Activated naive CD4-positive, alpha-beta T cell treated with anti-CD3 and anti-CD28 coated beads for 36 hours (primary cell): Measurements from ENCODE around the gene PARP3. TPM values are rescaled to one million over a fixed set of nuclear protein-coding genes. Genes with fewer than 3 reads are reported as not detected.

ENCODE experiments used
- CTCF ChIA-PET: fragments of 350-600 bp; sonication (Branson Sonifier 250); formaldehyde crosslinking; loops from one replicate; lab custom pipeline; 2021; ENCODE audit warnings: antibody characterized with exemption; lab: Charles Lee
- DNase-seq: peaks from one replicate; pipeline ENCODE4 v3.0.0-alpha.2; 2020
- H3K27ac Mint-ChIP-seq: one replicate; pipeline ENCODE4 v1.8.0; 2021; ENCODE audit warnings: mild to moderate bottlenecking, mixed read lengths
- H3K27me3 Mint-ChIP-seq: one replicate; pipeline ENCODE4 v1.8.0; 2021; ENCODE audit warnings: low read depth, mixed read lengths
- H3K36me3 Mint-ChIP-seq: one replicate; pipeline ENCODE4 v1.8.0; 2021; ENCODE audit warnings: low read depth, mixed read lengths
- H3K4me1 Mint-ChIP-seq: one replicate; pipeline ENCODE4 v1.8.0; 2021; ENCODE audit warnings: low read depth, mixed read lengths
- H3K4me3 Mint-ChIP-seq: one replicate; pipeline ENCODE4 v1.8.0; 2021; ENCODE audit warnings: mild to moderate bottlenecking, moderate library complexity, mixed read lengths
- H3K9me3 Mint-ChIP-seq: one replicate; pipeline ENCODE4 v1.8.0; 2021; ENCODE audit warnings: mixed read lengths
- intact Hi-C: fragments of 100-400 bp; cut with micrococcal nuclease; formaldehyde crosslinking; loops from one replicate; pipeline ENCODE4 v1.15.1; 2023
- total RNA-seq, 2 experiments: library from RNA; stranded (reverse); gene quantifications; one replicate each; pipeline ENCODE4 v1.2.3, GENCODE V29; 2021

Gene PARP3
- total RNA-seq, 2 experiments from 2014 or later, result 10.0 to 11.1 TPM

DNA sequence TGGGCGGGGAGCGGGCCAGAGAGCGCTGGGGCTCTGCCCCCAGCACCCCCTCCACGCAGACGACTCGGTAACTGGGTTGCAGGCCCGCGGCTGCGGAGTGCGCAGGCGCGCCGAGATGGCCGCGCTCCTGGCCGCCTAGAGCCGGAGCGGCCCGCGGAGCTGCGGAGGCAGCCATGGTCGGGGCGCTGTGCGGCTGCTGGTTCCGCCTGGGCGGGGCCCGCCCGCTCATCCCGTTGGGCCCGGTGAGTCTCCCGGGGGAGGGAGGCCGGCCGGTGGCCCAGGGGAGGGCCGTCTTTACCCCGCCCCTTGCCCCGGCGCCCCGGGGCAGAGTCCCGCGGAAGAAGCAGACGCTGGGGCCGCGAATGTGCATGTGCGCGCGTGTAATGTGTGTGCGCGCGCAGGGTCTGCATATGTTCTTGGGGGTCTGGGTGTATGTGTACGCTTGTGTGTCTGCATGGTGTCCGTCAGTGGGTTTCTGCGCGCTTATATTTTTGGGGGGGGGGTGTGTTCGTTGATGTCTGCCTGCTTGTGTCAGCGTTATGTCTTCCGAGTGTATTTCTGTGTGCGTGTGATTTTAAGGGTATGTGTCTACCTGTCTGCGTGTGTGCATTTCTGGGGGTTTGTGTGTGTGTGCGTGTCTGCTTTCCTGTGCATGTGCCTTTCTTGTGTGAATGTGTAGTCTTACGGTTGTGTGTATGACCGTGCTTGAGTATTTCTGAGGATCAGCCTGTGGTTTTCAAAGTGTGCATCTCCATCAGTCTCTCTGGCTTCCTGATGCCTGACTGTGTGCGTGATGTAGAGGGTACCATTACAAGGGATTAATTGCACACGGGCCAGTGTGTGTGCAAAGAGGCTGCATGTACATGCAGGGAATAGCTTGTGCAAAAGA is 33.0 kb downstream of the PARP3 start, which contains the start of gene ABHD14A:
ABHD14A (plus strand) TSS at position 102 of the 889 bp plus-strand sequence; CDS start at position 174, 72 bp downstream.
- peaks cover 4% of the 10 kb centered on the region for H3K36me3 Mint-ChIP-seq
- CTCF ChIA-PET, result interaction anchor here (1.4 to 2.1 kb wide), 2 partner anchors 13 to 17 kb away, joined by 3 to 11 read pairs; no protein-coding TSS in a partner anchor
- no peaks in the 10 kb centered on the region for H3K27me3 Mint-ChIP-seq
- DNase-seq, result peak; percentile 70
- intact Hi-C loops, result loop anchor here (1.0 to 10.0 kb wide), 7 partner anchors 8 to 580 kb away; partner anchors contain the start of genes ACY1, DCAF1, DUSP7 and PARP3
- H3K4me1 Mint-ChIP-seq, result peaks cover 37% of the 10 kb centered on the region
- H3K9me3 Mint-ChIP-seq, result no peaks in the 10 kb centered on the region
- peak within 1 kb of the TSS; percentile 97 for H3K27ac Mint-ChIP-seq
- H3K4me3 Mint-ChIP-seq, result peak within 1 kb of the TSS; percentile 99

DNA sequence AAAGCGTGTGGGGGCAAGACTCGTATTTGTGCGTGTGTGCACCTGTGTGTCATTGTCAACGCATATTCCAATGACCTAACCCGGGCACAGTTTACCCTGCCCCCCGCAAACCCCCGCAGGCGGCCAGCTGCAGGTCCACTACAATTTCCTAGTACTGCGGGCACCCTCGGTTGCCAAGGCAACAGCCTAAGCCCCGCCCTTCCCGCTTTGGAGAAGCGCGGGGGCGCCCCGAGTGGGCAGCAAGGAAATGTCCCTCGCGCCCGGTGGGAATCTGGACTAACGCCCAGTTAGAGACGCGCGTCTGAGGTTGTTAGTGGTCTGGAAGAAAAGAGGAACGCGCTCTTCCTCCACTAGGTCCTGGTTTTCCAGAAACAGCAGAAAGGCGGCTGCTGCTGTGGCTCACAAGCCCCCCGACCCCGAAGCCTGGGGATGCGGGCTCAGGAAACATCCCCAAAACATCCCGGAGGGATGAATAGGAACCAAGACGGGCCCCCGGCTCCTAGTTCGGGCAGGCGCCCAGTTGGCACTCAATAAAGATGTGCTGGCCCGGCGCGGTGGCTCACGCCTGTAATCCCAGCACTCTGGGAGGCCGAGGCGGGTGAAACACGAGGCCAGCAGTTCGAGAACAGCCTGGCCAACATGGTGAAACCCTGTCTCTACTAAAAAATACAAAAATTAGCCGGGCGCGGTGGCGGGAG is 33.8 kb downstream of the PARP3 start:
- CTCF ChIA-PET, result interaction anchor here (1.4 kb wide), 1 partner anchor 16 kb away, joined by 3 read pairs; no protein-coding TSS in a partner anchor
- peak; percentile 29 for DNase-seq
- Mint-ChIP-seq H3K36me3 (peaks cover 2% of the 10 kb centered on the region), H3K27ac (no peak overlapping the region), H3K27me3 (no peaks in the 10 kb centered on the region), H3K4me1 (peaks cover 36% of the 10 kb centered on the region), H3K9me3 (no peaks in the 10 kb centered on the region), H3K4me3 (peak overlapping the region; percentile 77)
- intact Hi-C loops, result loop anchor here (2.0 to 10.0 kb wide), 4 partner anchors 19 to 581 kb away; partner anchors contain the start of genes DCAF1, DUSP7 and RBM15B

DNA sequence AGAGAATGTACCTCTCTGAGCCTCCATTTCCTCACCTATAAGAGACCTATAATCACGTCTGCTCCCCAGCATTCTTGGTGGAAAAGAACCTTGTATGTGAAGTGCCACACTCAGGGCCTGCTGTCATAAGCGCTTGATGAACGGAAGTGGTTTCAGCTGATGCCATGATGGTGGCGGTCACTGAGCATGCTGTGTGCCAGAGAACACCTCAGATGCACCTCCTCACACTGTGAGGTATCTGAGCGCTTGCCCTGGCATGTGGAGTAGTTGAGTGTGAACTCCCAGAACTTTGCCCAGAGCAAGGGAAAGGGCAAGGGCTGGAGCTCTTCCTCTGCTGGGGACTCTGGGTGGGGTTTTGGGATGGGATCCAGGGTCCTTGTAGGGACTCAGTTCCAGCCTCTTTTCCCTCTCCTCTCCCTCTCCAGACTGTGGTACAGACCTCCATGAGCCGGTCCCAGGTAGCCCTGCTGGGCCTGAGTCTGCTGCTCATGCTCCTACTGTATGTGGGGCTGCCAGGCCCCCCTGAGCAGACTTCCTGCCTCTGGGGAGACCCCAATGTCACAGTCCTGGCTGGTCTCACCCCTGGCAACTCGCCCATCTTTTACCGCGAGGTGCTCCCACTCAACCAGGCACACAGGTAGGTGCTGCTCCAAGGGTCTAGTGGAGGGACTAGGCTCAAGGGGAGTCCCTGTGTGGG is 35.4 kb downstream of the PARP3 start:
- Mint-ChIP-seq H3K27me3 (no peaks in the 10 kb centered on the region), H3K4me3 (no peak overlapping the region), H3K4me1 (peaks cover 40% of the 10 kb centered on the region), H3K9me3 (no peaks in the 10 kb centered on the region), H3K27ac (peak overlapping the region; percentile 11), H3K36me3 (peaks cover 4% of the 10 kb centered on the region)
- DNase-seq, result peak; percentile 39
- CTCF ChIA-PET, result interaction anchor here (0.7 to 0.8 kb wide), 2 partner anchors 35 kb away, joined by 3 read pairs; no protein-coding TSS in a partner anchor
- intact Hi-C loops, result loop anchor here (5.0 to 10.0 kb wide), 2 partner anchors 475 to 583 kb away; partner anchors contain the start of genes DCAF1 and RBM15B

DNA sequence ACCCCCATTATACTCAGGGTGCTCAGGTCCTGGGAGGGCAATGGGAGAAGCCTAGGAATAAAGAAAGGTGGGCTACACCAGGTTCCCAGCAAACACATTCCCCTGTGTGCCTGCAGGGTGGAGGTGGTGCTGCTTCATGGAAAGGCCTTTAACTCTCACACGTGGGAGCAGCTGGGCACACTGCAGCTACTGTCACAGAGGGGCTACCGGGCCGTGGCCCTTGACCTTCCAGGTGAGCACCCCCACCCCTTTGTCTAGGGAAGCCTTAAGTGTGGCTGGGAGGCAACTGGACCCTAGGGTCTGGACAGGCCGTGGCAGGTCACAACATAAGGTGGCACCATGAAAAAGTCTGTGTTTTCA is 36.0 kb downstream of the PARP3 start:
- intact Hi-C loops, result loop anchor here (5.0 to 10.0 kb wide), 2 partner anchors 476 to 583 kb away; partner anchors contain the start of genes DCAF1 and RBM15B
- Mint-ChIP-seq H3K27me3 (no peaks in the 10 kb centered on the region), H3K4me3 (no peak overlapping the region), H3K27ac (no peak overlapping the region), H3K4me1 (peaks cover 42% of the 10 kb centered on the region), H3K9me3 (no peaks in the 10 kb centered on the region), H3K36me3 (peaks cover 4% of the 10 kb centered on the region)
- no peak for DNase-seq
- CTCF ChIA-PET, result interaction anchor here (0.8 kb wide), 1 partner anchor 36 kb away, joined by 3 read pairs; no protein-coding TSS in a partner anchor

DNA sequence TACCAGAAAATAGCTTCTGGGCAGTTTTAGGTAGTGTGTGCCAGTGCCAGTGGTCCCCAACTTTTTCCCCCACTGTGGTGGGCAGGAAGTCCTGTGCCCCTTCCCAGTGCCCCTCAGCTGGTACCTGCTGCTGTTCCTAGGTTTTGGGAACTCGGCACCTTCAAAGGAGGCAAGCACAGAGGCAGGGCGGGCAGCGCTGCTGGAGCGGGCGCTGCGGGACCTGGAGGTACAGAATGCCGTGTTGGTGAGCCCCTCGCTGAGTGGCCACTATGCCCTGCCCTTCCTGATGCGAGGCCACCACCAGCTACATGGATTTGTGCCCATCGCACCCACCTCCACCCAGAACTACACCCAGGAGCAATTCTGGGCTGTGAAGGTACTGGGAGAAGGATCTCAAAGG is 38.1 kb downstream of the PARP3 start:
- no peak for DNase-seq
- Mint-ChIP-seq H3K4me3 (no peak overlapping the region), H3K4me1 (peaks cover 44% of the 10 kb centered on the region), H3K27ac (no peak overlapping the region), H3K9me3 (no peaks in the 10 kb centered on the region), H3K27me3 (no peaks in the 10 kb centered on the region), H3K36me3 (peaks cover 2% of the 10 kb centered on the region)
- CTCF ChIA-PET, result no interaction called here
- intact Hi-C loops, result loop anchor here (5.0 kb wide), 2 partner anchors 307 to 557 kb away; partner anchors contain the start of genes GLYCTK and UQCC5

DNA sequence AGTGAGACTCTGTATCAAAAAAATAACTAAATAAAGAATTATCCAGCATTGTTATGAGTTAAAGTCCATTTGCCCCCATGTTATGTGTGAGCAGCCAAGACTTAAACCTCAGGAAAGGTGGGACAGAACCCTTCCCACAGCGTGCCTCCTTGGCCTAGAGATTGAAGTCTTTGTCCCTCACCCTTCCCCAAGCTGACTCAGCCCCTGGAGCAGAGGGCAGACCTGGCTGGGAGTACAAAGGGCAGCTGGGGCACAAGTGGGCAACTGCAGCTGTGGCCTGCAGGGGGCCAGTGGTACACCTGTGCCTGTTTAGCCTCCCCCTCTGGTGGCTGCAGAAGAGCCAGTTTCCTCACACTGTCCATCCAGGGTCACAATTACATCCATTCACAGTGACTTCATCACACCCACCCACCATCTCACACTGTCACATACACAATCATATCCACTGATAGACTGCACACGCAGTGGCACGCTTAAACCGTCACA is 40.2 kb downstream of the PARP3 start:
- peaks cover 2% of the 10 kb centered on the region for H3K36me3 Mint-ChIP-seq
- DNase-seq, result peak; percentile 53
- no peaks in the 10 kb centered on the region for H3K27me3 Mint-ChIP-seq
- CTCF ChIA-PET, result interaction anchor here (0.7 to 3.9 kb wide), 12 partner anchors 9 to 357 kb away, joined by 3 to 40 read pairs (median 4); partner anchors contain the start of genes ABHD14B, PARP3 and RRP9
- H3K4me3 Mint-ChIP-seq, result peak overlapping the region; percentile 95
- intact Hi-C loops, result loop anchor here (5.0 kb wide), 2 partner anchors 305 to 555 kb away; partner anchors contain the start of genes GLYCTK and UQCC5
- peaks cover 30% of the 10 kb centered on the region for H3K4me1 Mint-ChIP-seq
- peak overlapping the region; percentile 91 for H3K27ac Mint-ChIP-seq
- no peaks in the 10 kb centered on the region for H3K9me3 Mint-ChIP-seq

DNA sequence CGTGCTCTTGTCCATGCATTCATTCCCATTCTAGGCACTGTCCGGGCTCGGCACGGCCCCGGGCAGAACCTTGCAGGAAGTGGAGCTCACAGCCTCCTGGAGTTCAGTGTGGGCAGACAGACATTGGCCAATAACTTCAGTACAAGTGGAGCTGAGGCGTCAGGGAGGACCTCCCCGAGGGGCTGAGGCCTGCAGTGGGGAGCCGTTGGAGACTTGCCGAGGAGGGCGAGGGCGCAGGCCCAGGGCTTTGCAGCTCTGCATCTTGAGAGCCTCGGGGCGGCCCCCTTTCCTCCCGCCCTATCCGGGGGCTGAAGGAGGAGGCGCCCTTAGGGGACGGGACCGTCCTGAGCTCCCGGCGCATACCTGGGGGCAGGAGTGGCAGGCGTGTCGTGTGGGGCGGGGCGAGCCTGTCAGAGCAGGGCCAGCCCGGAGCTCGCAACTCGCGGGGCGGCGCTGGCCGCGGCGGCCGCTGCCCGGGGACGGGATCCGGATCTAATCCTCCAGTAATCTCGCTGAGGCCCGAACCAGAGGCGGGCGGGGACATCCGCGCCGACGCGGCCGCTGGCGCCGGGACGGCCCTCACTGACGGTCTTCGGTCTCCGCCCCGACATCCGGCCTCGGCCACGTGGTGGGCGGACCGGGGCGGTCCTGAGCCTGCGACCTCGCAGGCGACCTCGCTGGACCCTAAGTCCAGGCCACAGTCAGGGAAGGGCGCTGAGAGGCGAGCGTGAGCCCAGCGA is 40.8 kb downstream of the PARP3 start, which contains the start of gene ACY1:
ACY1 (plus strand) TSS at position 698 of the 740 bp plus-strand sequence. CDS start 530 bp downstream, outside the sequence.
- no peaks in the 10 kb centered on the region for H3K9me3 Mint-ChIP-seq
- peak within 1 kb of the TSS; percentile 95 for H3K4me3 Mint-ChIP-seq
- H3K27me3 Mint-ChIP-seq, result no peaks in the 10 kb centered on the region
- H3K27ac Mint-ChIP-seq, result peak within 1 kb of the TSS; percentile 91
- intact Hi-C loops, result loop anchor here (1.0 to 5.0 kb wide), 6 partner anchors 9 to 554 kb away; partner anchors contain the start of genes ABHD14B, GLYCTK, PARP3 and POC1A
- peaks cover 2% of the 10 kb centered on the region for H3K36me3 Mint-ChIP-seq
- CTCF ChIA-PET, result interaction anchor here (0.7 to 3.9 kb wide), 13 partner anchors 9 to 356 kb away, joined by 3 to 40 read pairs (median 4); partner anchors contain the start of genes ABHD14B, DUSP7, PARP3 and RRP9
- H3K4me1 Mint-ChIP-seq, result peaks cover 29% of the 10 kb centered on the region
- DNase-seq, result peak; percentile 89

DNA sequence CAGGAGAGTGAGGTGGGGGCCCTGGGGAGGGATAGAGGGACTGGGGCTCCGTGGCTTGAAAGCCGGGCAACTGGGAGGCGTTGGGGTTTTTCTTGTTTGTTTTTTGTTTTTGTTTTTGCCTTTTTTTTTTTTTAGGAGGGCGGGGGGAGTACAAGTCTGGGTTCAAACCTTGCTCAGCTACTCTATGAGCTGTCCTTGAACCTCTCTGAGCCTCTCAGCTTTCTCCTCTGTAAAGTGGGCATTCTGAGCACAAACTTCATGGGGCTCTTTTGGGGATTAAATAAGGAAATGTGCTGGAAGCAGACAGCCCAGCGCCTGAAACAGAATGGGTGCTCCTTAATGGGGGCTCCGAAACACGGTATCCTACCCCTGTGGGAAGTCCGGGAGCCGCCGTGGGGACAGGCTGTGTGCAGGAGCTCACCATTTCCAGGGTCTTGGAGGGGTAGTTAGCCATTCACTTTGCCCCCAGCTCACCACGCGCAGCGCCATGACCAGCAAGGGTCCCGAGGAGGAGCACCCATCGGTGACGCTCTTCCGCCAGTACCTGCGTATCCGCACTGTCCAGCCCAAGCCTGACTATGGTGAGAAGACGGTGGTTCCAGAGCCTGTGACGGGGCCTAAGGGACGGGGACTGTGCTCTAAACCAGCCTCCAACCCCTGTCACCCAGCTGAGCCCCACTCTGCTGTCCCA is 41.6 kb downstream of the PARP3 start:
- Mint-ChIP-seq H3K27ac (peak overlapping the region; percentile 91), H3K4me1 (peaks cover 29% of the 10 kb centered on the region), H3K27me3 (no peaks in the 10 kb centered on the region), H3K36me3 (peaks cover 2% of the 10 kb centered on the region), H3K9me3 (no peaks in the 10 kb centered on the region), H3K4me3 (peak overlapping the region; percentile 95)
- CTCF ChIA-PET, result interaction anchor here (1.1 to 3.9 kb wide), 9 partner anchors 8 to 237 kb away, joined by 4 to 40 read pairs (median 5); partner anchors contain the start of genes ABHD14B, DUSP7, PARP3 and RRP9
- no peak for DNase-seq
- intact Hi-C loops, result loop anchor here (1.0 to 5.0 kb wide), 6 partner anchors 9 to 554 kb away; partner anchors contain the start of genes ABHD14B, GLYCTK, PARP3 and POC1A

DNA sequence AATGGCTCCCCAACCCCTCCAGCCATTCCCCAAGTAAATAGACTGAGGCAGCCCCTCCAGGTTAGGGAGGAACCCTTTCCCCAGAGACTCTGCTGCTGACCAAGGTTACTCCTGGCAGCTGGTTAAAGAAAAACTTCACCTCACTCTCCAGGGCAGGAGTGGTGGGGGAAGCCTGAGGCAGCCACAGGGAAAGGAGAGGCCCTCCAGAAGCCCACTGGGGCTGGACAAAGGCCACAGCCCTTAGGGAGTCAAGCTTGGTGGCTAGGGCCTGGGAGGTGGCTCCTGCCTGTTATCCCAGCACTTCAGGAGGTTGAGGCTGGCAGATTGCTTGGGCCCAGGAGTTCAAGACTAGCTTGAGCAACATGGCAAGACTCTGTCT is 42.1 kb downstream of the PARP3 start:
- Mint-ChIP-seq H3K9me3 (no peaks in the 10 kb centered on the region), H3K4me3 (peak overlapping the region; percentile 95), H3K27me3 (no peaks in the 10 kb centered on the region), H3K36me3 (peaks cover 2% of the 10 kb centered on the region), H3K4me1 (peaks cover 29% of the 10 kb centered on the region), H3K27ac (peak overlapping the region; percentile 36)
- CTCF ChIA-PET, result interaction anchor here (1.9 to 3.9 kb wide), 2 partner anchors 11 to 72 kb away, joined by 4 to 40 read pairs; partner anchors contain the start of genes ABHD14B and DUSP7
- intact Hi-C loops, result loop anchor here (5.0 kb wide), 2 partner anchors 303 to 553 kb away; partner anchors contain the start of genes GLYCTK and UQCC5
- DNase-seq, result no peak

DNA sequence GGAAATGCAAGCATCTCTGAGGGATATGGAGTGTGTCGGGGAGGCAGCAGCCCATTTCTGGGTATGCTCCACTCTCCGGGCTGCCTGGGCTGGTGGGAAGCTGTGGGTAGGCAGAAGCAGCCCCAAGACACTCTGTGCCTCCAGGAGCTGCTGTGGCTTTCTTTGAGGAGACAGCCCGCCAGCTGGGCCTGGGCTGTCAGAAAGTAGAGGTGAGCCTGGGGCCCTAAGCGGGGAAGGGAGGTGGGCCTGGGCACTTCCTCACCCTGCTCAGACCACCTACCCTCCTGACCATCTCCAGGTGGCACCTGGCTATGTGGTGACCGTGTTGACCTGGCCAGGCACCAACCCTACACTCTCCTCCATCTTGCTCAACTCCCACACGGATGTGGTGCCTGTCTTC is 42.9 kb downstream of the PARP3 start:
- H3K27me3 Mint-ChIP-seq, result no peaks in the 10 kb centered on the region
- CTCF ChIA-PET, result interaction anchor here (0.6 to 1.9 kb wide), 2 partner anchors 71 to 235 kb away, joined by 3 to 4 read pairs; partner anchors contain the start of gene DUSP7
- no peak for DNase-seq
- H3K4me3 Mint-ChIP-seq, result peak overlapping the region; percentile 16
- H3K27ac Mint-ChIP-seq, result peak overlapping the region; percentile 31
- no peaks in the 10 kb centered on the region for H3K9me3 Mint-ChIP-seq
- H3K36me3 Mint-ChIP-seq, result peaks cover 2% of the 10 kb centered on the region
- intact Hi-C loops, result no loop called here
- H3K4me1 Mint-ChIP-seq, result peaks cover 29% of the 10 kb centered on the region
